ENCODE measurements around the gene MRPL53. TPM values are rescaled to one million over a fixed set of nuclear protein-coding genes. Genes with fewer than 3 reads are reported as not detected.
A peak's percentile ranks its signal among the peaks of the same experiment; 100 is the strongest.

The MRPL53 gene
- total RNA-seq, 1 donor from 2014 or later: 48.9 TPM

DNA sequence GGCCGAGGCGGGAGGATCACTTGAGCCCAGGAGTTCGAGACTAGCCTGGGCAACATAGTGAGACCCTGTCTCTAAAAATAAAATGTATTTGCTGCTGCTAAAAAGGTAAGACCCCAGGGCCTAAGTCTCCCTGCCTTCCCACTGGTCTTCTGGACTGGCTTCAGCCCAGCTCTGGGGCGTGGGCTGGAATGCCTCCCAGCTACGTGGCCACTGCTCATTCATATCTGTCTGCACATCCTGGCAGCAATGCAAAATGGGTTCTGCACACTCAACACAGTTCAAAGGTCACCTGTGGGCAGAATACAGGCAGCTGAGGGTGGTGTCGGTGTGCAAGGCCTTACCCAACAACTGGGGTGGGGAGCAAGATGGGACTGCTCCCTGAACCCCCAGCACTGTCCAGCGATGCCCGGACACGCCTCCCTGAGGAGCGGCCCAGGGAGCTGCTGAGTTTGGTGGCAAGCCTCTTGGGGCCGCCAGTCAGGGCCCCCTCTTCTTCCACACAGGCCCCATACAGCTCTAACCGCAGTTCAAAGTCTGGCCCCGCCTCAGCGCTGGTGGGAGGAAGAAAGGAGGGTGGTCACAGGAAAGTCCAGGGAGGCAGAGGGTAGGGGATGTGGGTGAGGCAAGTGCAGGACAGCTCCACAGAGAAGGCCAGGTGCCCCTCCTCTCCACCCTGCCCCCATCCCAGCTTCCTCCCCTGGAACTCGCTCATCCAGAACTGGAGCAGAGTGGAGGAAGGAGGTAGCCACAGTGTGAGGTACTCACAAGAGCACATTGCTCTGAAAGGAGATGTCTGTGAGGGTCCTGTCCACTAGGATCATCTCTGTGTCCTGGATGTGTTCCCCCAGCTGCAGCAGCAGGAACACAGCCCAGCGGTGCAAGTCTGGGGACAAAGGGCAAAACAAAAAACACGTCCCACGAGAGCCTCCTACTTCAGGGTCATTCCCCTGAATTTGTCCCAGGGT is 42.7 kb downstream of the MRPL53 start:
- peak; percentile 82 for ATAC-seq
- peak; percentile 92 for DNase-seq (ENCODE audit: low spot score)

- DNase-seq (ENCODE audit: low spot score): no peak
- no peak for ATAC-seq
Measured at GRCh38 chr2:74428675-74429074, 43.8 kb downstream of the MRPL53 start.

GRCh38 chr2:74427551-74427950 is 44.9 kb downstream of the MRPL53 start:
- no peak for ATAC-seq
- DNase-seq (ENCODE audit: low spot score): no peak

GRCh38 chr2:74426181-74426758 is 46.2 kb downstream of the MRPL53 start:
- no peak for ATAC-seq
- no peak for DNase-seq (ENCODE audit: low spot score)

DNA sequence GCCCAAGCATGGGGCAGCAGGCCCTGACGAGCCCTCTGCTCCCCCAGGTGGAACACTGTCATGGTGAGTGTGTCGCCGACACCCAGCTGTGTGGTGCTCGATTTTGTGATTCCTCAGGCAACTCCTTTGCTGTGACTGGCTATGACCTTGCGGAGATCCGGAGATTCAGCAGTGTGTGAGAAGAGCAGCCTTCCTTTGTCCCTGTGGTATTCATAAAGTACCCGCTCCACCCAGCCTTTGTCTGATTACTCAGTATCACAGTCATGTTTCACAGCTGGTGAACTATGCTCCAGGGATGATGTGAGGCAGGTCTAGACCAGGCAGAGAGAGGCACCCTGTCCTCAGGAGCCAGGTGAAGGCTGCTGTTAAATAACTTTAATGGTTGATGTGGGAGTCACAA is 47.0 kb downstream of the MRPL53 start:
- ATAC-seq (no peak), DNase-seq (ENCODE audit: low spot score) (no peak)

GRCh38 chr2:74424995-74425406 is 47.5 kb downstream of the MRPL53 start:
- DNase-seq (ENCODE audit: low spot score) (no peak), ATAC-seq (no peak)

DNA sequence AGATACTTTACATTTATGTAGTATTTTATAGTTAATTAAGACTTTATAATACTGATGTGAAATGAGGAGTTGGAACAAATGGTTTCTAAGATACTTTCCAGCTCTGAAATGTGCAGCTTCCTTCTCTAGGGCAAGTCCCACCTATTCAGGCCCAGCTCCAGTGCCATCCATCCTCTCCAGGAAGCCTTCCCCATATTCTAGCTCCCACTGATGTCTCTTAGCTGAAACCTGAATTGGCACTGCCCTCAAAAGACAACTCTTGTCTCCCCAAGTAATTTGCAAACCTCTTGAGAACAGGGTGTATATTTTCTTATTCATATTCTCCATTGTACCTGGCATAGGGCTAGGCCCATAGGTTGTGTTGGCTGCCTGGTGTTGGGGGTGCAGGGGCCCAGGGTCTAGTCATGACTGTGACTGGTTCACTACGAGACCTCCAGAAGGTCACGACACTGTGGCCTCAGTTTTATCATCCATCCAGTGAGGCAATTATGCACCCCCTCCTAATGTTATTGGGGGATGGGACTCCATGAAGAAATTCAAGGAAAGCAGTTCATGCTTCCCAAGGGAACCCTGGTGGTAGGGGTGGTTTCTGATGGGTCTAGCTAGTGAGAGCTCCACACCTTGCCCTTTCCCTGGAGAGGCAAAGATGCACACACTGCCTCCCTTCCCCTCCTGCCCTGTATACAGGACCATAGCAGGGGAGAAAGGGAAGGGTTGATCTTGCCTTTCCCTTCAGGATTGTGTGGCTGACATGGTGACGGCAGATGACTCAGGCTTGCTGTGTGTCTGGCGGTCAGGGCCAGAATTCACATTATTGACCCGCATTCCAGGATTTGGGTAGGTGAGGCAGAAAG is 48.1 kb downstream of the MRPL53 start:
- DNase-seq (ENCODE audit: low spot score) (no peak), ATAC-seq (peak; percentile 6)

- no peak for DNase-seq (ENCODE audit: low spot score)
- ATAC-seq: peak; percentile 2
Measured at GRCh38 chr2:74423231-74424095, 49.0 kb downstream of the MRPL53 start.

Other genes with a start within 250 kb of the MRPL53 start
- 1.2 TPM for gene SLC4A5, start 129.3 kb downstream of the MRPL53 start, total RNA-seq
- 41.3 TPM for gene DCTN1, start 92.4 kb downstream of the MRPL53 start, total RNA-seq
- gene C2orf81, start 51.1 kb downstream of the MRPL53 start, total RNA-seq: 0.38 TPM
- gene WDR54, start 51.0 kb downstream of the MRPL53 start, total RNA-seq: 1.5 TPM
- gene RTKN, start 30.7 kb downstream of the MRPL53 start, total RNA-seq: 114 TPM
- gene INO80B, start 17.6 kb downstream of the MRPL53 start, total RNA-seq: 16.5 TPM
- gene WBP1, start 14.2 kb downstream of the MRPL53 start, total RNA-seq: 38.8 TPM
- 53.3 TPM for gene MOGS, start 7.3 kb downstream of the MRPL53 start, total RNA-seq
- gene CCDC142, start 10.3 kb upstream of the MRPL53 start, total RNA-seq: 14.0 TPM
- gene TTC31, start 10.4 kb upstream of the MRPL53 start, total RNA-seq: 39.8 TPM
- gene LBX2, start 26.9 kb upstream of the MRPL53 start, total RNA-seq: 7.7 TPM
- gene PCGF1, start 35.0 kb upstream of the MRPL53 start, total RNA-seq: 10.4 TPM
- 0.08 TPM for gene TLX2, start 41.8 kb upstream of the MRPL53 start, total RNA-seq
- 0.23 TPM for gene DQX1, start 53.6 kb upstream of the MRPL53 start, total RNA-seq
- 74.1 TPM for gene AUP1, start 57.0 kb upstream of the MRPL53 start, total RNA-seq
- 11.7 TPM for gene HTRA2, start 57.3 kb upstream of the MRPL53 start, total RNA-seq
- 0.86 TPM for gene LOXL3, start 81.3 kb upstream of the MRPL53 start, total RNA-seq
- gene DOK1, start 82.0 kb upstream of the MRPL53 start, total RNA-seq: 2.8 TPM
- gene M1AP, start 175.7 kb upstream of the MRPL53 start, total RNA-seq: not detected
- 2.6 TPM for gene SEMA4F, start 181.6 kb upstream of the MRPL53 start, total RNA-seq